CD4-positive, alpha-beta T cell treated with Interferon alpha-2 for 1 hour (primary cell): ENCODE data around the gene MDK.

Source experiments
- DNase-seq, 2 donors: peaks; one replicate each; pipeline ENCODE4 v3.0.0-alpha.2; 2020 to 2022

The MDK gene

DNA sequence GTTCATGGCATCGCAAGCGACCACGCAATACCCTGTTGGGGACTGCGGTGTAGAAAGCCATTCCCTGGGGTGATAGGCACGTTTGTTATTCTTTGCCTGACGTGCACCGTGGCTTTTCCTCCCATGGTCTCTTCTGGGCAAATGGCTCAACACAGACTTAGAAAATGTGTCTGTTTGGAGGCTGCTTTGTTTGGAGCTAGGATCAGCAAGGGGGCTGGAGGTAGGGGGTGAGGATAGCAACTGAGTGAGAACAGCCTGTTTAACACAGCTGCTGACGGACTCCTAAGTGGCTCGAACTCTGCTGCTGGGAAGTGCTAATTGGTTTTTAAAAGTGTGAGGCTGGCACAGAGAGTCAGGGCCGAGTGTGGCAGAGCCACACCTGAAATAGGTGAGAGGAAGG is 26.2 kb downstream of the MDK start:
- no peak for DNase-seq

DNA sequence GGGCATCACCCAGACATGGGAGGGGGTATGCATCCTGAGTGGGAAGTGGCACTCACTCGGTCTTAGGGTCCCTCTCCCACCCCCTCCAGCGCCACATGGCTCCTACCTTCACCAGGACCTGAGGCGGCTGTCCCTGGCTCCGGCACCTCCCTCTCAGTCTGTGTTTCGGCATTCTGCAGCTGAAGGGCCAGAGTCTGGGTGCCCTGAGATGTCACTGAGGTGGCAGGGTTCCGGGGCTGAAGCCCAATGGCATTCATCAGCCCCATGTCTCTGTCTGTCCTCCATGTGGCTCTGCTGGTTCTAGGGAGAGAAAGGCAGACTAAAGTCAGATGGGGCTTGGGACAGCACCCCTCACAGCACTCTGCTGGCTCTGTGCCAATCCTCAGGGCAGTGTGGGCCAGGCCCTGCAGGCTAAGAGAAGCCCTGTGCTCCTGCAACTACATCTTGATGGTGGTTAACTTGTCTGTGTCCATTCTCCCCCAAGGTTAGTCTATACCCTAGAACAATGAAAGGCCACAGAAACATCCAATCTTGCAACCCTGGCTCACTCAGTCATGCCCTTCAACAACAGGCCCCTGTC is 27.0 kb downstream of the MDK start:
- DNase-seq, result no peak

DNA sequence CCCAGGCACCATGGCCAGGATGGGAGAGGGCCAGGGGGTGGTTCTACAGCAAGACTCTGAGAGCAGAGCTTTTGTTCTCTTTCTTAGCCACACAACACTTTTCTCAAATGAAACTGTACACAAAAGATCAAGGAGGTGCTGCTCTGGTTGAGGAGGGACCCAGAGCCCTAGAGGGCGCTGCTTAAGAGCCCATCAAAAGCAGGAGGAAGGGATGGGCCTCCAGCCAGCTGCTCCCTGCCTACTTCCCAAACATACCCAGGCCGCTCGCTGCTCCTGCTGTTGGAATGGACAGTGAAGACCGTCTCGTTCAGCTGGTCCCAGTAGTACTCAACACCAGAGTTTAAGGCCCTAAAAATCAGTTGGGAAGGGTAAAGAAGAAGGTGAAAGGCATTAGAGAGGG is 28.6 kb downstream of the MDK start:
- no peak for DNase-seq

DNA sequence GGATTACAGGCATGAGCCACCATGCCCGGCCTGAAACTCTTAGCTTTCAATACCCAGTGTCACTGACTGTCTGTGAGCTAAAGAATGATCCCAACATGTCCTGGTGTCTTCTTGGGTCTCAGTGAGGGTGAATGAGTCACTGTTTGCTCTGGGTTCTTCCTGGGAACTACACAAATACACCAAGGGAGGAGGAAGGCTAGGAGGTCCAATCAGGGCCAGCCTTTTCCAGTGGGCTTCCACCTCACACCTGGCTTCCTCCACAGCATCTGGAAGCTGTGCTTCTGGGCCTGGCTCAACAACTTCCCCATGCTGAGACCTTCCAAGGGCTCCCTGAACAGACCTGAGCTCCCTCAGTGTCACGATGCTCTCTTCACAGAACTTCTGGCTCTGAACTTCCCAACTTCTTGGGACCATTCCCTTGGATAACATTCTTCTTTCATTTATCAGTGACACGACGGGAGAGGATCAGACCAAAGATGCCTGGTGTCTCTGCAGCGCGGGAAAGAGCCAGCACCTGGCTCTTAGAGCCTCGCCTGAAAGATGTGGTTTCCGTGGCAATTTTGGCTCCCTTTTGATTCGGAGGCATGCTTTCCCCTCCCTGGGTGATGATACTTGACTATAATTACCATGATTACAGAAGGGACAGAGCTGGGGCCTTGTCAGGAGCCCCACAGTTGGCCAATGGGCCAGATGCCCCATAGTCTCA is 32.4 kb downstream of the MDK start:
- DNase-seq, result no peak

DNA sequence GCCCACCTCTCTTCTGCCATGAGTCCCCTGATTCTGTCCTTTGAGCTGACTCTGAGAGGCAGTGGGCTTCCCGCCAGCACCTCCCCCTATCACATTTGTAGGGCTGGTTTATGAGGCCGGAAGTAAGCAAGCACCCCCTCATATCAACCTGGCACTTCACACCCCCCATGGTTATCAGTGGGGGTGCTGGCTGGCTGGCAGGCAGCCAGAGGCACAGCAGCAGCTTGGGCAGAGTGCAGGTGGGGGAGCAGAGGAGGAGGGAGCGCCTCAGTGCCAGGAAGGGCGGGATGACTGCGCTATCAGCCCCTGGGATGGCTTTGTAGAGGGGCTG is 33.0 kb downstream of the MDK start:
- DNase-seq, result no peak

DNA sequence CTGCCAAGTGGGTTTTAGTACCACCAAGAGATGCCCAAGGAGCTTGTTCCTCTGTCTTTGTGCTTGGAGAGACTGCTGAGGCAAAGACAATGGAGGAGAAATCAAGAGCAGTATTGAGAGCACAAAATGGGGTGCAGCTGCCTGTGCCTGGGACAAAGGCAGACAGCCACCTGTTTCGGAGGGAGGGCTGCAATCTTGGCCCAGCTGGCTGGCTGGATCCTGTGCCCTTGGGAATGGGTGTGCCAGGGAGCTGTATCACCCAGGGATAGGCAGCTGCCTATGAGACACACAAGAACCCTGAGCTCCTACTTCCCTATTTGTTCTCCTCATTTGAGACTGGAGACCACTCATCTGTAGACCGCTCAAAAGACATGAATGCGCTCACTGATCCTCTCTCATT is 33.4 kb downstream of the MDK start:
- no peak for DNase-seq

DNA sequence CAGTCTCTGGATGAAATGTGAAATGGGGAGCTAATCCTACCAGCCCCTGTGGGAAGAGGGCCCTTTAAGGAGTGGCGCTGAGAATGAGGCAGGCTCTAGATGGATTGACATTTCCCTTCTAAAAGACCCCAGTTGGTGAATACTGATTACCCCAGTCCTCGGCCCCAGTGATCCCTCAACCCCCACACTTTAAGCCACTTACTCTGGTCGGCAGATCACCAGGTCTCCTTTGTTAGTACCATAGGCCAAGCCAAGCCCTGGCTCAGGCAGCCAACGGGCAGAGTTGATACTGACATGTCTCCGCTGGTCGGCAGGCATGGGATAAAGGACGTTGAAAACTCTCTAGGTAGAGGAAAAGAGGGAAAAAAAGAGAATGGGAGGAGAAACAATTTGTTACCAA is 36.2 kb downstream of the MDK start:
- DNase-seq, result no peak

DNA sequence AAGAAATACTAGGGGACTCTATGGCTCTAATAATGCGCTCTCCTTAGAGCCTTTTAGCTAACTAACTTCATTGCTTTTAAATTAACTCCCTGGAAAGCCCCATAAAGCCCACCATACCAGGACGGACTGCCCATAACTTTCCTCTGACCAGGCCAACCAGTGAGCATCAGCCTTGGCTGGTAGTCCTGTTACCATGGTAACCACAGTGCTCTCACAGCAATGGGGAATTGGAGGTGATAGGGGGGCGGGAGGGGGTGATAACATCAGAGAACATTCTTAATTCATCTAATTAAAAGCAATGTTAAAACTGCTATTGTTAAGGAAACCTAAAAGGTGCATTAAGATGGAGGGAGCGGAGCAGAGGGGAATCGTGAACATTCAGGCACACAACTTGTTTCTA is 37.3 kb downstream of the MDK start:
- DNase-seq, result no peak

DNA sequence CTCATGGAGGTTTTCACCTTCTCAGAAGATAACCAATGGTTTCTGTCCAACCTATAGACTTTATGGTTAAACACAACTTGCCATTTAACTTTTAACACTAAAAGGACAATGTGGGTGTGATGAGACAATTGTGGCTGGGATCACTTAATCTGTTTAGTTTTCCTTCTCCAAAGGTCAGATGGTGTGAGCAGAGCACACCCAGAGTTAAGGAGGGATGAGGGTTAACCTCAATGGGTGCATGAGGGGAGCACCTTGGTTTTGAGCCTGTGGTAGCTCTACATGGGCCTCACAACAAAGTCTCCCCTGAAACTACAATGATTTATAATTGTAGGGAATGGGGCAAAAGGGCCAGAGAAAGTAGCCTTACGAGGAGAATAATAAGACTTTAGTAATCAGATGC is 39.0 kb downstream of the MDK start:
- DNase-seq, result no peak

DNA sequence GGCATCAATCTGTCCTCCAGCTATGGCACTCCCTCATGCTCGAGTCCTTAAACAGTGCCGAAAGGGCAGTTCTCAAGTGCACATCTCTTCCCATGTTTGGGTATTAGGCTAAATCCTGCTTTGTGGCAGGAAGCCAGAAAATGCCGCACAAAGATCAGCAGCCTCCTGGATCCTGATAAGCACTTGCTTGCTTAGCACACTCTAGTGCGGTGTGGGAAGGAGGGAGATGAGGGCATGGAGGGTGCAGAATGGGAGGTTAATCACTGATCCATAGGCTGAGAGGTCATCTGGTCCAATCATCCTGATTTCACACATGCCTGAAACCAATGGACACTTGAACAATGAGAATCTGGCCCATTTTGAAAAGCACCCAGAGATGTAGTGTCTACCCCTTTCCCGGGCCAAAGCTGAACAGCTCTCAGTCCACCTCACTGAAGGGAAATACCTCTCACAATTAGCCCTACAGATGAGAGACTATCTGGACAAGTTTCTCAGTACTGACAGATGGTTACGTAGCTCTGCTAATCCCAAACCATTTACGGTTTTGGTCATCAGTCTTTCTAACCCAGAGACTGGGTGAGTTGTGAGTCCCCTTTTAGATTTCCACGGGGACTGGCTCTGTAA is 39.9 kb downstream of the MDK start:
- no peak for DNase-seq

DNA sequence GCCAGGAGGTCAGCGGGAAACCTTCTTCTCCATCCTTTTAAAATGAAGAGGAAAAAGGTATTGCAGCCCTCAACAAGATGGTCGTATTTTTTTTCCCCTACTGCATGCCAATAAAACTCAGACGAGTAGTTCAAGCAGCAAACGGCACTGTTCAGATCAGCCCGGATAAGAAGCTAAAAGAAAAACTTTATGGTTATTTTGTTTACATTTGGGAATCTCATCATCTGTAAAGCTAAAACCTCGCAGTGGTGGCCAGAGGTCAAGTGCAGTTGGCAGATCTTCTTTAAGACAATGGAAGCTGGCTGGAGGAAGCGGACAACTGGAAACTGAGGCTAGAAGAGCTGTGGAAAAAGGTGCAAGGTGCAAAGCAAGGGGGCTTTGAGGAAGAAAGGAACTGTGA is 41.1 kb downstream of the MDK start:
- no peak for DNase-seq

DNA sequence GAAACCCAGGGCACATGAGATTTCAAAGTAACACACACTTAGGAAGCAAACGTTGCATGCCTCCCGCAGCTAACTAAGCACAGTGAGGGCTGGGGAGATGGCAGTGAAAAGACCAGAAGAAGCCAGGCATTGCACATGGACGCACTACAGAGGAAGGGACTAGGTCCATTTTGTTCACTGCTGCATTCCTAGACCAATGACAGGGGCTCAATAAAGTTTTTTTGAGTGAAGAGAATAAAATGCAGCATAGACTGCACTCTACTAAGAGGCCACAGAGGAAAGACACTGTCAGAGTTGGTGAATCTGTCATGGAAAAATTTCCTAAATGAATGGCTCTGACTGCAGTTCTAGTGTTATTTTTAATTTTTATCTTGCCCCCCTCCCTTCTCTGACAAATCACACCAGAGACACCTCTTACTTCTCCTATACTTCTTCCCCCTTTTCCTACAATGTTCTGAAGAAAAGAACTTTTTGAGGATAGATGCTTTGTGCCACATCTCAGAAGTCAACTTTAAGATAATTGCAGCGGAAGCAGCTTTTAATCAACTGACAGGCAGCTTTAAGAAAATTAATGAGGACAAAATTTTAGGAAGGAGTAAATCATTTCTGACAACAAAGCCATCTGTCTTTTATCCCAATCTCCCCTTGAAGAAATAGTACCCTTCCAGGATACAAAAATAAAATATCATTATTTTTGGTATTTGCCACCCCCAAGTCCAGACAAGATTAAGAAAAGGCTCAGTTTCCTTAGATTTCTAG is 44.9 kb downstream of the MDK start:
- DNase-seq, result no peak

DNA sequence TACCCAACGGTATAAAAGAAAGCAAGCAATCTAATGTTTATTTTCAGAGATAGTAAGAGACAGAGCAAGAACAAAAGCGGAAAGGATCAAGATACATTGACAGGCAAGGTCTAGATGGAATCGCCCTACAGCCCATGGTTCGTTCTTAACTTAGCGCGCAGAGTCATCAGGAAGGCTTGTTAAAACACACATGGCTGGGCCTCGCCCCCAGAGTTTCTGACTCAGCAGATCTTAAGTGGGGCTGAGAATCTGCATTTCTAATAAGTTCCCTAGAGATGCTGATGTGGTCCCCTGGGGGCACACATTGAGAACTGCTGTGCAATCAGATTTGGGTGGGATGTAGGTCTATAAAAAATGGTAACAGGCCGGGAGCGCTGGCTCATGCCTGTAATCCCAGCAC is 45.9 kb downstream of the MDK start:
- no peak for DNase-seq

DNA sequence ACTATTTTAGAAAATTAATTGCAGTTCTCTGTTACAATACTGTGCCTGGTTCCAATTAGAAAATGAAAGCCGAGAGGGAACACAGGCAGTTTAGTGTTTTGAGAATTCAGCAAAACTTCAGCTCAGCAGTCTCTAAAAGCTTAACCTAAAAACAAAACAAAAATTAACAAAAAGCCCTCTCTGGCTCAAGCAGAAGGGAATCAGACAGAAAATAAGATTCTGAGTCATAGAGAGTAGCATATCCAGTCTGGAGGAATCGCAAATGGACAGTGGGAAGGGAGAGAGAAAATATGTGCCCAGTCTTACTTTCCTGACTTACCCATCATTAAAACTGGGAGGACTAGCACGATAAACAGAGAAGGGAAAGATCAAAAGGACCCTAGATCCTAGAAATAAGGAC is 48.2 kb downstream of the MDK start:
- DNase-seq, result no peak

DNA sequence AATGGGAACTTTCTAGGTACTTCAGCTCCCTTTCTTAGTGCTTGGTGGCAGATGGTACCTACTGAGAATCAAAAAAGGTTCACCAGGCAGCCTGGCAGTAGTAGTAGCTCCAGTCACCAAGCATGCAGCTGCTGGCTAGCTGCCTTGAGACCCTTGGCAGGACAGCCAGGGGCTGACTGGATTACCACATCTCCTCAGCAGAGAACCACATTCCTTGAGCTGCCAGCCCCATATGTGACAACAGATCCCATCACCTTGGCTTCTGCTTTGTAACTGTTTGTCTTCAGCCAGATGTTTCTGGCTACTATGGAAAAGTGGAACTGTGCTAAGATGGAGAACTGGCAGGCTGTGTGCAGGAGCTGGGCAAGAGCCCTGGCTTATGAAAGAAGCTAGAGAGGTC is 49.7 kb downstream of the MDK start:
- DNase-seq, result no peak
